SKM-1 (cell line): ENCODE measurements around the gene SNX17.

ENCODE experiments used
- DNase-seq: peaks from one replicate; lab custom pipeline; 2025; ENCODE audit not compliant: unreplicated experiment; lab: John Stamatoyannopoulos, UW

The SNX17 gene

GRCh38 chr2:27362678-27363420 lies 7.6 kb upstream of the SNX17 start:
- DNase-seq = no peak

GRCh38 chr2:27363933-27364332 lies 6.5 kb upstream of the SNX17 start:
- DNase-seq = no peak

- DNase-seq = no peak
Measured at GRCh38 chr2:27369471-27370025, 868 bp upstream of the SNX17 start.

- DNase-seq = peak; percentile 87
Measured at GRCh38 chr2:27370816-27371620, 602 bp downstream of the SNX17 start.

- DNase-seq = no peak
Measured at GRCh38 chr2:27372937-27373336, 2.5 kb downstream of the SNX17 start.

- no peak for DNase-seq
Measured at GRCh38 chr2:27373567-27373966, 3.2 kb downstream of the SNX17 start.

- DNase-seq = no peak
Measured at GRCh38 chr2:27375513-27376099, 5.2 kb downstream of the SNX17 start.

GRCh38 chr2:27376151-27376865 lies 5.9 kb downstream of the SNX17 start:
- no peak for DNase-seq

GRCh38 chr2:27376866-27377617 lies 6.6 kb downstream of the SNX17 start:
- no peak for DNase-seq

- no peak for DNase-seq
Measured at GRCh38 chr2:27377618-27378095, 7.2 kb downstream of the SNX17 start.

- no peak for DNase-seq
Measured at GRCh38 chr2:27378096-27378808, 7.8 kb downstream of the SNX17 start.

GRCh38 chr2:27378809-27379290 lies 8.4 kb downstream of the SNX17 start:
- DNase-seq = no peak

- no peak for DNase-seq
Measured at GRCh38 chr2:27379383-27379835, 9.0 kb downstream of the SNX17 start.

GRCh38 chr2:27379836-27380625 lies 9.6 kb downstream of the SNX17 start:
- DNase-seq = no peak

GRCh38 chr2:27380626-27381545 lies 10.5 kb downstream of the SNX17 start, which contains the start of gene ZNF513:
Gene ZNF513, minus strand, starts transcription at chr2:27380734. Its CDS starts 208 bp downstream, at chr2:27380526.
- no peak for DNase-seq

- no peak for DNase-seq
Measured at GRCh38 chr2:27381577-27382181, 11.3 kb downstream of the SNX17 start.
